ENCODE data around the gene ACP1.

Gene ACP1

GRCh38 chr2:282371-283263 lies 17.9 kb downstream of the ACP1 start:
- no peak for FAIRE-seq

GRCh38 chr2:283996-284794 lies 19.4 kb downstream of the ACP1 start:
- no peak for FAIRE-seq

- FAIRE-seq = no peak
Measured at GRCh38 chr2:284896-285492, 20.2 kb downstream of the ACP1 start.

GRCh38 chr2:285531-285930 lies 20.8 kb downstream of the ACP1 start:
- FAIRE-seq = no peak

GRCh38 chr2:286035-286434 lies 21.3 kb downstream of the ACP1 start:
- FAIRE-seq = no peak

- FAIRE-seq = no peak
Measured at GRCh38 chr2:286774-287392, 22.1 kb downstream of the ACP1 start.

GRCh38 chr2:287471-287885 lies 22.7 kb downstream of the ACP1 start:
- FAIRE-seq = no peak

- no peak for FAIRE-seq
Measured at GRCh38 chr2:287911-288757, 23.4 kb downstream of the ACP1 start, which contains the start of gene ALKAL2. Gene ALKAL2, minus strand, starts transcription at chr2:288091. Its CDS starts 256 bp downstream, at chr2:287835.

GRCh38 chr2:288758-289361 lies 24.1 kb downstream of the ACP1 start:
- no peak for FAIRE-seq

GRCh38 chr2:289362-290089 lies 24.8 kb downstream of the ACP1 start:
- FAIRE-seq = no peak

- FAIRE-seq = no peak
Measured at GRCh38 chr2:290090-290722, 25.5 kb downstream of the ACP1 start.

GRCh38 chr2:295090-295489 lies 30.3 kb downstream of the ACP1 start:
- no peak for FAIRE-seq

- no peak for FAIRE-seq
Measured at GRCh38 chr2:296354-296753, 31.6 kb downstream of the ACP1 start.

- FAIRE-seq = no peak
Measured at GRCh38 chr2:305366-305765, 40.6 kb downstream of the ACP1 start.

- no peak for FAIRE-seq
Measured at GRCh38 chr2:309148-309953, 44.6 kb downstream of the ACP1 start.

GRCh38 chr2:309954-310510 lies 45.3 kb downstream of the ACP1 start:
- no peak for FAIRE-seq

GRCh38 chr2:310994-311393 lies 46.2 kb downstream of the ACP1 start:
- no peak for FAIRE-seq

GRCh38 chr2:313991-314390 lies 49.2 kb downstream of the ACP1 start:
- no peak for FAIRE-seq

Measured in colon (tissue), 2 donors.